ENCODE results near the gene HOXA7. TPM values are rescaled to one million over a fixed set of nuclear protein-coding genes. Genes with fewer than 3 reads are reported as not detected.

The HOXA7 gene
- polyA plus RNA-seq, 1 of the 3 experiments (the other 2 are of a cell fraction), result not detected

- H3K4me1 ChIP-seq (ENCODE audit: control insufficient read depth in 1 of 2, insufficient read depth in 2 of 2, low read depth in 1 of 2, low read length in 1 of 2), result peaks cover 4 to 9% of the 10 kb centered on the region in 2 experiments; a peak in 1 of 4 replicates
- DNase-seq, result peak; percentile 71
- H3K4me3 ChIP-seq (ENCODE audit: low read depth in 2 of 2, low read length in 1 of 2), result peak overlapping the region; percentile 37 to 45; a peak in 3 of 4 replicates
- peaks cover 11% of the 10 kb centered on the region for H3F3A ChIP-seq (replicated peaks; ENCODE audit: insufficient read depth)
- peaks cover 25% of the 10 kb centered on the region for H4K20me1 ChIP-seq (ENCODE audit: insufficient read depth)
- no peak overlapping the region for H3K27ac ChIP-seq (ENCODE audit: low read depth in 2 of 2, low read length in 1 of 2)
- H3K9me3 ChIP-seq, result no peaks in the 10 kb centered on the region
- POLR2A ChIA-PET, result no interaction called here
- CTCF ChIA-PET, result interaction anchor here (0.6 to 10.7 kb wide), 14 partner anchors 6 to 913 kb away, joined by 3 to 84 read pairs (median 6); partner anchors contain the start of genes HOXA10, HOXA5, HOXA7 and HOXA9
- H3K9ac ChIP-seq, result no peak overlapping the region
- TF ChIP-seq MXI1 (IDR thresholded peaks at IDR 0.05; ENCODE audit: low read depth, low read length) (no peak), NRF1 (IDR thresholded peaks at IDR 0.05; ENCODE audit: low read depth, low read length) (no peak), MEF2A (IDR thresholded peaks at IDR 0.05; ENCODE audit: borderline replicate concordance, low read depth) (no peak), RAD21 (IDR thresholded peaks at IDR 0.05; ENCODE audit: low read length) (no peak), CTCF (IDR thresholded peaks at IDR 0.05) (no peak), EZH2phosphoT487 (IDR thresholded peaks at IDR 0.05; ENCODE audit: borderline replicate concordance, low read depth) (peak; percentile 92), YY1 (IDR thresholded peaks at IDR 0.05; ENCODE audit: low read depth) (no peak), FOSL2 (IDR thresholded peaks at IDR 0.05; ENCODE audit: borderline replicate concordance, low read depth) (no peak)
- no peaks in the 10 kb centered on the region for H3K36me3 ChIP-seq (replicated peaks in 1 of 2; ENCODE audit: control insufficient read depth in 1 of 2, insufficient read depth in 2 of 2, low read length in 1 of 2)
- H3K4me2 ChIP-seq, result peak overlapping the region; percentile 73
- peak overlapping the region; percentile 53; the same call in 1 of the 2 replicates for H2AFZ ChIP-seq (ENCODE audit: low read depth)
- H3K27me3 ChIP-seq (ENCODE audit: insufficient read depth), result peaks cover 97% of the 10 kb centered on the region
- WGBS (ENCODE audit: low lambda C conversion rate), result 5% methylated on average over 41 of the region's 72 CpGs
- no peaks in the 10 kb centered on the region for H3K79me2 ChIP-seq (ENCODE audit: insufficient read depth)
- H3K9me2 ChIP-seq, result no peaks in the 10 kb centered on the region
Observed at GRCh38 chr7:27184337-27185012, 28.0 kb upstream of the HOXA7 start.

- Histone ChIP-seq H3K4me1 (ENCODE audit: control insufficient read depth in 1 of 2, insufficient read depth in 2 of 2, low read depth in 1 of 2, low read length in 1 of 2) (peaks cover 4 to 10% of the 10 kb centered on the region in 2 experiments; a peak in 1 of 4 replicates), H3K27me3 (ENCODE audit: insufficient read depth) (peaks cover 97% of the 10 kb centered on the region), H3F3A (replicated peaks; ENCODE audit: insufficient read depth) (peaks cover 11% of the 10 kb centered on the region), H3K4me3 (ENCODE audit: low read depth in 2 of 2, low read length in 1 of 2) (peak overlapping the region; percentile 37 to 45; a peak in 3 of 4 replicates), H3K4me2 (peak overlapping the region; percentile 73), H3K9me3 (no peaks in the 10 kb centered on the region), H3K9ac (no peak overlapping the region), H4K20me1 (ENCODE audit: insufficient read depth) (peaks cover 22% of the 10 kb centered on the region), H2AFZ (ENCODE audit: low read depth) (peak overlapping the region; percentile 53; the same call in 1 of the 2 replicates), H3K9me2 (no peaks in the 10 kb centered on the region), H3K79me2 (ENCODE audit: insufficient read depth) (no peaks in the 10 kb centered on the region), H3K27ac (ENCODE audit: low read depth in 2 of 2, low read length in 1 of 2) (no peak overlapping the region), H3K36me3 (replicated peaks in 1 of 2; ENCODE audit: control insufficient read depth in 1 of 2, insufficient read depth in 2 of 2, low read length in 1 of 2) (no peaks in the 10 kb centered on the region)
- WGBS (ENCODE audit: low lambda C conversion rate), result 12% methylated on average over 30 of the region's 30 CpGs
- ChIA-PET POLR2A (no interaction called here), CTCF (interaction anchor here (0.7 to 6.8 kb wide), 15 partner anchors 10 to 1291 kb away, joined by 3 to 70 read pairs (median 7); partner anchors contain the start of genes HOXA10, HOXA5, HOXA7 and HOXA9)
- peak; percentile 75 for DNase-seq
- TF ChIP-seq ZBTB33 (IDR thresholded peaks at IDR 0.05; ENCODE audit: borderline replicate concordance, low read depth), result no peak
- TF ChIP-seq EZH2phosphoT487 (IDR thresholded peaks at IDR 0.05; ENCODE audit: borderline replicate concordance, low read depth), result peak; percentile 99
Observed at GRCh38 chr7:27183682-27184336, 27.3 kb upstream of the HOXA7 start.

Measured in SK-N-SH (cell line).